Kidney glomerular epithelial cell (primary cell): ENCODE measurements around the gene CD3E.

Experiments used
- DNase-seq: peaks from one replicate; lab custom pipeline; 2025; lab: John Stamatoyannopoulos, UW

Gene CD3E

GRCh38 chr11:118325283-118325682, 20.8 kb downstream of the CD3E start:
- no peak for DNase-seq

GRCh38 chr11:118328745-118329144, 24.2 kb downstream of the CD3E start:
- no peak for DNase-seq

GRCh38 chr11:118334745-118335144, 30.2 kb downstream of the CD3E start:
- no peak for DNase-seq

- no peak for DNase-seq
Measured at GRCh38 chr11:118338637-118339061, 34.1 kb downstream of the CD3E start.

- no peak for DNase-seq
Measured at GRCh38 chr11:118339281-118339961, 34.9 kb downstream of the CD3E start.

GRCh38 chr11:118340449-118340848, 35.9 kb downstream of the CD3E start:
- no peak for DNase-seq

- no peak for DNase-seq
Measured at GRCh38 chr11:118341261-118341660, 36.7 kb downstream of the CD3E start.

- no peak for DNase-seq
Measured at GRCh38 chr11:118341815-118342489, 37.4 kb downstream of the CD3E start.

- DNase-seq: no peak
Measured at GRCh38 chr11:118342503-118343161, 38.1 kb downstream of the CD3E start, which contains the start of gene CD3D. TSS of gene CD3D (minus strand) at chr11:118342705. CDS start at chr11:118342607, 98 bp downstream.

- DNase-seq: no peak
Measured at GRCh38 chr11:118343248-118343647, 38.7 kb downstream of the CD3E start.

GRCh38 chr11:118343981-118344515, 39.5 kb downstream of the CD3E start, which contains the start of gene CD3G:
TSS of gene CD3G (plus strand) at chr11:118344344. CDS start at chr11:118344424, 80 bp downstream.
- no peak for DNase-seq

GRCh38 chr11:118349475-118349874, 44.9 kb downstream of the CD3E start:
- DNase-seq: no peak

- DNase-seq: peak; percentile 9
Measured at GRCh38 chr11:118353084-118353710, 48.7 kb downstream of the CD3E start.

- DNase-seq: no peak
Measured at GRCh38 chr11:118358071-118358470, 53.5 kb downstream of the CD3E start.

GRCh38 chr11:118359295-118359958, 54.9 kb downstream of the CD3E start, which contains the start of gene UBE4A:
TSS of gene UBE4A (plus strand) at chr11:118359600. CDS start at chr11:118365081, 5,481 bp downstream.
- DNase-seq: peak; percentile 57

- DNase-seq: no peak
Measured at GRCh38 chr11:118364956-118365615, 60.6 kb downstream of the CD3E start.
